Fibroblast of pulmonary artery (primary cell): Measurements from ENCODE around the gene JUNB.

Experiments used
- DNase-seq: peaks from one replicate; pipeline ENCODE4 v3.0.0-alpha.2; 2010; ENCODE audit warnings: low read depth
- H3K4me3 ChIP-seq: replicated peaks from 2 replicates; pipeline ENCODE4 v1.5.1; 2011; ENCODE audit warnings: low read depth, mild to moderate bottlenecking, control low read depth, low read length, moderate library complexity
- TF ChIP-seq, protein P1 (sequence below): IDR thresholded peaks from 2 replicates; pipeline ENCODE4 v1.5.1; 2011; ENCODE audit warnings: mild to moderate bottlenecking, control low read depth, low read length, inconsistent platforms; ENCODE audit errors: missing control alignments

The JUNB gene

DNA sequence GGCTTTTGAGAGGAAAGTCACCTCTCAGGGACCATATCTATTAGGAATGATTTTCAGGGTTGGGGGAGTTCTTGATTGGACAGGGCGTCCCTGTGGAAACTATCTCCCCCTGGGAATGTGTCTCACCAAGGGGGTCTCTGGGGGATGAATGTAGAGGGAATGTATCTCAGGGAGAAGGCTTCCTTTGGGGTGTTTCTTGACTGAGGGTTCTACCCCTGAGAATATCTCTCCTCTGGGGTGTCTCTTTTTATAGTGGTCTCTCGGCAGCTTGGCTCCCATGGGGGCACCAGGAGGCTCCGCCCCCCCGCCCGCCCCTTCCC lies 42.1 kb downstream of the JUNB start:
- no peak for DNase-seq
- H3K4me3 ChIP-seq, result no peak overlapping the region
- TF ChIP-seq, protein P1, sequence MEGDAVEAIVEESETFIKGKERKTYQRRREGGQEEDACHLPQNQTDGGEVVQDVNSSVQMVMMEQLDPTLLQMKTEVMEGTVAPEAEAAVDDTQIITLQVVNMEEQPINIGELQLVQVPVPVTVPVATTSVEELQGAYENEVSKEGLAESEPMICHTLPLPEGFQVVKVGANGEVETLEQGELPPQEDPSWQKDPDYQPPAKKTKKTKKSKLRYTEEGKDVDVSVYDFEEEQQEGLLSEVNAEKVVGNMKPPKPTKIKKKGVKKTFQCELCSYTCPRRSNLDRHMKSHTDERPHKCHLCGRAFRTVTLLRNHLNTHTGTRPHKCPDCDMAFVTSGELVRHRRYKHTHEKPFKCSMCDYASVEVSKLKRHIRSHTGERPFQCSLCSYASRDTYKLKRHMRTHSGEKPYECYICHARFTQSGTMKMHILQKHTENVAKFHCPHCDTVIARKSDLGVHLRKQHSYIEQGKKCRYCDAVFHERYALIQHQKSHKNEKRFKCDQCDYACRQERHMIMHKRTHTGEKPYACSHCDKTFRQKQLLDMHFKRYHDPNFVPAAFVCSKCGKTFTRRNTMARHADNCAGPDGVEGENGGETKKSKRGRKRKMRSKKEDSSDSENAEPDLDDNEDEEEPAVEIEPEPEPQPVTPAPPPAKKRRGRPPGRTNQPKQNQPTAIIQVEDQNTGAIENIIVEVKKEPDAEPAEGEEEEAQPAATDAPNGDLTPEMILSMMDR, result no peak

DNA sequence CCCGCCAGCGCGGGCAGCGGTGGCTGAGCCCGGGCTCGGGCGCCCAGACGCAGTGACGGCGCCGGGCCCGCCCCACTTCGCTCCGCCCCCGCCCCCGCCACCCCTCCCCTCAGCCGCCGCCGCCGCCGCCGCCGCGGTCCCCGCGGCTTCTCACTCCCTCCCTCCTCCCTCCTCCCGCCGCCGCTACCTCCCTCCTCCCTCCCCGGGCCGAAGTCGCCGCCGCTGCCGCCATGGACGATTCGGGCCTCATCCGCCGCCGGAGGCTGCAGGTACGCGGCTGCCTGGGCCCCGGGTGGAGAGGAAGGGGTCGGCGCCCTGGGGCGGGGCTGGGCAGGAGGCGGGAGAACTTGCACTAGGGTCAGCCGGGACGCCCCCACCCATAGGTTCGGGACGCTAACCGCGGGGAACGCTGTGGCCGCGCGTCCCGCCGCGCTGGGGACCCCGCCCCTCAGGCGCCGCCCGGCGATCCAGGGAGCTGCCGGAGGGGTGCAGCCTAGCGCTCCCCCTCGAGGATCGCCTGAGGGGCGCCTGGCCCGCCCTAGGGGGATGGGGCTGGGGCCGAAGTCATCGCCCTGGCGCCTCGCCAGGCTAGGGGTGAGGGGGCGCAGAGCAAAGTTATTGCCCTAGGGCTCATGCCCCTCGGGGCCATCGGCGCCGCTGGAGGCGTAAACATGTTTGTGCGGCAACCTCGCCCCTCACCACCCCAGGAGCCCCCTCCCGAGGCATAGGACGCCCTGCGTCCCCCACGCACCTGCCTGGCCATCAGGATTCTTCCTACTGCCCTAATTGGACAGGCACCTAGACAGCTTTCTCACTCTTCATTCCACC lies 42.7 kb downstream of the JUNB start:
- H3K4me3 ChIP-seq, result peak overlapping the region; percentile 37
- no peak for DNase-seq
- TF ChIP-seq, protein P1, result no peak

DNA sequence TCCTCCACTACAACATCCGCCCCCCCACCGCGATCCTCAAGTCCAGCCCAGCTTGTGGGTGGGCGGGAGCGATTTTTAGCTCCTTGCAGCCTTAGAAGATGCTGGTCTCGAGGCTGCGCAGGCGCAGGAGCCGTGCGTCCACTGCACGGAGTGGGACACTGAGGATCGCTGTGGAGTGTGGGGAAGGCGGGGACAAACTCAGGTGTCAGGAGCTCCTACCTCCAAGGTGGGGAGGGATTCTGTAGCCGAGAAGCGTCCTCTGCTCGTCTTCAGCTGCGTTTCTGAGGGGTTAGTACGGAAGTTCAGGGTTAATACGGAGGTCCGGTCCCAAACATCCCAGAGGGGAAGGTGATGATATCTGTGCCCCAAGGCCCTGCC lies 43.3 kb downstream of the JUNB start, which contains the start of gene RTBDN:
Gene RTBDN, minus strand, starts transcription at position 14 of the 378 bp plus-strand sequence. CDS start 4,600 bp downstream, outside the sequence.
- DNase-seq, result no peak
- H3K4me3 ChIP-seq, result peak within 1 kb of the TSS; percentile 37
- TF ChIP-seq, protein P1, result no peak

DNA sequence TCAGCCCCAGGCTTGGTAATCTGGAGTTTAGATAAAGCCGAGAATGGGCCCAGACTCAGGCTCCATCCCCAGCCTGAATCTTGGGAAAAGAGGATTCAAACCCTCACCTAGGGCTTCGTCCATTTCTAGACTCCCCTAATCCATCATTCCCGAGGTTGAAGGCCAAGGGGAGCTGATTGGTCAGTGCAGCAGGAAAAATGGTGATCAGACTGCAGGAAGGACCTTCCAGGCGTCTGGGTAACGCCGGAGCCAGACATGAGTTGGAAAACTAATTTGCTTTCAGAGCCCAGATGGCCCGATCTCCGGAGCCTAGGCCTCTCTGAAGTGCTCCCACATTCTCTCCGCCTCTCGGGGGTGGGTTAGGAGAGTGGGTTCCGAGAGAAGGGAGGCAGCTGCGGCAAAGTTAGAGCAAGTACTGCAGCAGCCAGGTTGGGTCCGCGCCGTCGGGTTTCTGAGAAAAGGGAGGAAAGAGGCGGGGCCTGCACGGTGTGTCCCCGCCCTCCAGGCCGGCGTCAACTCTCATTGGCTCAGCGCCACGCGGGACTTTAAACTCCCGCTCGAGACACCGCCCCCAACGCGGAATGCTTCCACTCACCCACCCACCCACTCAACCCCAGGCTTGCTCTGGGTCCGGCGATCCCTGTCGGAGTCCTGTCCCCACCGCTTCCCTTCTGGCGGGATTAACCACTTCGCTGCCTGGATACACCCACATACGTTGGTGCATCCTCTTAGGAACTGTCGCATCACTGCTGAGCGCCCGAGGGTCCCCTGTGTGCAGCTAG lies 43.9 kb downstream of the JUNB start:
- no peak overlapping the region for H3K4me3 ChIP-seq

DNA sequence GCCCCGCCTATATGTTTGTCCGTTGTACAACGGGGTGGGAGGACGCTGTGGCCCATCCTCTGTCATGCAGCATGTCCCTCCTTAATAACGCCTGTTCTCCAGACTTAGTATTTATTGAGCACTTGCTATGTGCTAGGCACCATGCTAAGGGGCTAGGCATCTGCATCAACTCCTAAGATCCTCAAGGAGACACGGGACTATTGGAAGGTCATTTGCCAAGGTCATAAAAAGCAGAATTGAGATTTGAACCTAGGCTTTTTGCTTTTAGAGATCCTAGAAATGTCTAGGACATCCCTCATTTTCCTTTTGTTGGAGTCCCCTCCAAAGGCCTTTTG lies 45.2 kb downstream of the JUNB start:
- no peak overlapping the region for H3K4me3 ChIP-seq
- no peak for DNase-seq
- TF ChIP-seq, protein P1, result no peak

More for the DNA sequence above, 43.9 kb downstream of the JUNB start:
- DNase-seq, result no peak
- TF ChIP-seq, protein P1, result no peak

DNA sequence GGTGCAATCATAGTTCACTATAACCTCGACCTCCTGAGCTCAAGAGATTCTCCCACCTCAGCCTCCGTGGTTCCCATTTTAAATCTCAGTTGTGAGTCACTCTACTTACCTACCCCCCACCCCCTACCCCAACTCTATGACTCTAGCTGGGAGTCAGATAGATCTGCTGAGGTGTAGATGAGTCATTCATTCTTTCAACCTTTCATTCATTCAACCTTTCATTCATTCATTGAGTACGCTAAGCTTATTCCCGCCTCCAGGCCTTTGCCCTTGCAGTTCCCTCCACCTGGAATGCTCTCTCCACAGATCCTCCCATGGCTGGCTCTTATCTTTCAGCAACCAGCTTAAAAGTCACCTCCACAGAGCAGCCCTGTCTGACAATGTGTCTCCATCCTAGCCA lies 45.9 kb downstream of the JUNB start:
- no peak for DNase-seq
- TF ChIP-seq, protein P1, result no peak
- H3K4me3 ChIP-seq, result no peak overlapping the region
